Urothelium cell line (cell line): ENCODE data around the gene NTM.

Experiments
- DNase-seq: peaks from one replicate; pipeline ENCODE4 v3.0.0; 2011; ENCODE audit warnings: low spot score, mixed read lengths
- FAIRE-seq: peaks from 2 replicates; lab custom pipeline; 2011; peaks lifted over from hg19 to GRCh38; lab: Jason Lieb, UNC

NTM gene

DNA sequence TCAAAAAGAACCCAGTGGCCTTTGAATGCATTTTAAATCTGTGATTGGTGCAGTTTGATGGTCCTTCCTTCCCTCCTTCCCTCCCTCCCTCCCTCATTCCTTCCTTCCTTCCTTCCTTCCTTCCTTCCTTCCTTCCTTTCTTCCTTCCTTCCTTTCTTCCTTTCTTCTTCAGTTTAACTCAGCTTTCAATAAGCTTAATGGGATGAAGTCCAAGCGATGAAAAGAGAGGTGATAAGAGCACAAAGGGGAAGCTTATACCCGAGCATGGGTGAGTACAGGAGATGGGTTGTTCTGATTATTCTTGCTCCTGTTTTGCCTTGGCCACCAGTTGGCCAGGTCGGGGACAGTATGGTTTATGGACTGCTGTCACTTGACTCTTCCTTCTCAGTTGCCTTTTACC lies 605.6 kb downstream of the NTM start:
- FAIRE-seq: no peak
- no peak for DNase-seq

GRCh38 chr11:131977231-131977630 lies 606.8 kb downstream of the NTM start:
- DNase-seq: peak; percentile 16
- FAIRE-seq: no peak

DNA sequence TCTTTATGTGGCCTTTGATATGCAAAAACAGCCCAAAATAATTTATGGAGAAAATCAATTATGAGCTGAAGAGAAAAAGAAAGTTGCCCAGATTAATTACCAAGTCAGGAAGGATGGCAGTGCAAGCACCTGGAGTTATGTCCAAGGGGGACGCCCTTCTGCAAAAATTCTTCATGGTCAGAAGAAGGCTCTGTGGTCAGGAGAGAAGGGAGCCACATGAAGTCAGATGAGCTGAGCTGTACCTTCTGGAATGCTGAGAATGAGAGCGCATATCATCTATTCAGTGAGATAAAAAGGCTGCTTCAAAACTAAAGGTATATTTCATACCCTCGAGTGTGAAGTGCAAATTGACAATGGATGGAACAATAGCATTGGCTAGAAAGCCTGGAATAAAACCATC lies 607.4 kb downstream of the NTM start:
- FAIRE-seq (no peak), DNase-seq (peak; percentile 78)

- no peak for FAIRE-seq
These were observed 607.9 kb downstream of the NTM start for GRCh38 chr11:131978351-131978750.

DNA sequence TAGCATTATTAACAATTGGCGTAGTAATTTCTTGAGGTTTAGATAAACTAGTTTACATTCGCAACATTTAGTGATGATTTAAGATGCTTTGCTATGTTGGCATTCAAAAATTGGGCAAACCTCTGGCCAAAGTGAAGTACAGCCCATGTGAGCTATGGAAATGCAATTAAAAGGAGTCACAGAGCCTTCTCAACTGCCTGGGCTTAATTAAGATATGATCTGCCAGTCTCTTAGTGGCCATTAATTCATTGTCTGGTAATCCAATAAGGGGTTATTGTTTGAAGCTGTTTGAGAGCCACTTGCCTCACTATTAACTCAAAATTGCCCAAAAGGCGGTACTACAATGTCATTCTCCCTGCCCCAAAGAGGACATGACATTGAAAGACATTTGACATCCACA lies 608.9 kb downstream of the NTM start:
- FAIRE-seq (no peak), DNase-seq (no peak)

More at GRCh38 chr11:131978351-131978750, 607.9 kb downstream of the NTM start:
- DNase-seq: peak; percentile 25

DNA sequence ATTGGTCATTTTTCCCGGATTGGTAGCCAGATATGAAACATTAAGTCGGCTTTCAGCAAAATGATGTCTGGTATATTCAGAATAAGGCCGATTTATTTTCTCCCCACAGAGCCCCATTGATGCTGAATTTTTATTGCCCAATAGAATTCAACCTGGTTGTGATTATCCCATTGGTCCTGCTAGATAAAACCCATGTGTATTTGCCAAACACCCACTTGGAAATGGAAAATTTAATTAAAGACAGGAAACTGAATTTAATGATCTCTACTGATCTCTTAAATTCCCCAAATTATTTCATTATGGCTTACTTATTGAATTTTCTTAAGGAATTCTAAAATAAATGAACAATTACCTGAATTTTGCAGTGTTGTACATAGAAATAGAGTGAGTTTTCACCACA lies 609.8 kb downstream of the NTM start:
- DNase-seq: no peak
- no peak for FAIRE-seq

DNA sequence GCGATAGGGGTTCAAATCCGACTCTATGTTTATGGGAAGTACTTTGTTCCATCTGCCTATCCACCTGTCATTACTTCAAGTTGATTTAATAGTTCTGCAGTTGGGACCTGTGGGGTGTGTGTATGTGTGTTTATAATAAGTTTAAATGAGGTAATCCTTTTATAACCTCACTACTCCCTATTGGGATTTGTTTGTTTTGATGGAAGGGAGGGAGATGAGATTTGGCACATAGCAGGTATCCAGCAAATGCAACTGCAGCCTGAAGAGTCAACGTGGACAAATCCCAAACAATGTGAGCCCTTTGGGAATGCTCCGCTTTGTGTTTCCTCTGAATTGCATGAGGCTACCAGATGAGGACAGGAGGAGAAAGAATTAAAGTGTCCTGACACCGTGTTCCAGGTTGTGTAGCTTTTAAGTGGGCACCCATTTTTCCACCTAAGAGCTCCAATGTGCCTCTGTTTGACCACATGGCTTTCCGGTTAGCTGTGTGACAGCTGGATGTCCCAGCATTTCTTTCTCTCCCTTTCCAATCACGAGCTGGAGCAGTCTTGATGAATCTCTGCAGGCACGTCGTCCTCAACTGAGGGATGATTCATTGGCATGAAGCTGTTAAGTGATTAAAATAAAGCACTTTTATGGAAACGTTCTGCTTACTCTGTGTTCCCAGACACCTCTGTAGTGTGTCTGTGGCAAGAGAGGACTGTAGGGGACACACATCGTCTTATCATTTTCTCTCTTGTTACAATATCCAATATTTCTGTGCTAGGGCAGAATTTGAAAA lies 610.7 kb downstream of the NTM start:
- no peak for DNase-seq
- no peak for FAIRE-seq

GRCh38 chr11:131982154-131982553 lies 611.7 kb downstream of the NTM start:
- FAIRE-seq (no peak), DNase-seq (no peak)

GRCh38 chr11:131985846-131986301 lies 615.5 kb downstream of the NTM start:
- DNase-seq (no peak), FAIRE-seq (no peak)

GRCh38 chr11:131987703-131988102 lies 617.3 kb downstream of the NTM start:
- no peak for DNase-seq
- no peak for FAIRE-seq

- no peak for DNase-seq
- FAIRE-seq: no peak
These were observed 621.2 kb downstream of the NTM start for GRCh38 chr11:131991606-131992005.

DNA sequence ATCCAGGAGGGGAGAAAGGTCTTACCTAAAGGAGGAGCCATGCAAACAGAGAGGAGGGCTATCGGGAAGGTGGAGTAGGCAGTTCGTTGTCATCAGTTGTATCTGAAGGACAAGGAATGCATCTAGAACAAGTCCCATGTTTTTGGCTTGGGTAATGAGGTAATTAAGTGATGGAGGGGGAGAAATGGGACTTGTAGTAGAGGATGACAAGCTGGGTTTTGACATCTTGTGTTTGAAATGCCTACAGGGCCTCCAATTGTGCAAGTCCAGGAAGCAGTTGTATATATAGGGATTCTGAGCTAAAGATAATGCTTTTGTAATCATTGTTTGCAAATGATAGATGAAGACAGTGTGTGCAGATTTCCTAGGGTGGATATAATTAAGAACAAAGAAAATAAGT lies 622.8 kb downstream of the NTM start:
- FAIRE-seq: no peak
- no peak for DNase-seq

- DNase-seq (no peak), FAIRE-seq (no peak)
These were observed 627.6 kb downstream of the NTM start for GRCh38 chr11:131998020-131998419.

DNA sequence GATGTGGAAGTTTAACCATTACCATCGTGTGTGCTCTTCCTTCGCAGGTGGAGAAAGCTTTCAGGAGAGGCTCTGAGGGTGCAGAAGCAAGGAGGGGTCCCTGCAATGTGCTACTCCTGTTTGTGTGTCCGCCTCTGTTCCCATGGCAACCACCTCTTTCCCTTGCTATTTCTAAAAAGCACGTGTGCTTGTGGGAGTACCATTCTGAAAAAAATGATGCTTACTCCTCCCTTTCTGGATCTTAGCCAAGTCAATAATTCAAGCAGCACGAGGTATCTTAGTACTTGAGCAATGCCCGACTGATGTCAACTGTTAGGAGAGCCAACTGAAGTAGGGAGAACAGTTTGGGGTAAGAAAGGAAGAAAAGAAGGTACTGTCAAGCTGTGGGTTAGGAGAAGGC lies 628.7 kb downstream of the NTM start:
- FAIRE-seq (no peak), DNase-seq (no peak)

DNA sequence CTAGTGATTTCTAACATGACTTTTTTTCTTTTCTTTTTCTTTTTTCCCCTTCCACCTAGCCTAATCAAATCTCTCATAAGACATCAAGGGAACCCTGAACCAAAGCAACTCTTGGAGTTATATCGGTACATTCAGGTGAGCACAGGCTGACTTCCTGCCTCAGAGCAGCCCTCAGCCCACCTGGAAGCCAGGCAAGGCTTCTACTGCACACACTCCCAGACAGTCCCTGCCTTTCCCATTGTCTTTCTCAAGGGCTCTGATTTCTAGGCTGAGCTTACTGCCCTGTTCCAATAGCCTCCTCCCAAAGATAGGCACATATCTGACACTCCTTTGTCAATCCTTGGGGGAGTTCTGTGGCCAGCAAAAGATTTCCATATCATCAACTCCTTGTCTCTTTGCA lies 629.5 kb downstream of the NTM start:
- no peak for FAIRE-seq
- no peak for DNase-seq

DNA sequence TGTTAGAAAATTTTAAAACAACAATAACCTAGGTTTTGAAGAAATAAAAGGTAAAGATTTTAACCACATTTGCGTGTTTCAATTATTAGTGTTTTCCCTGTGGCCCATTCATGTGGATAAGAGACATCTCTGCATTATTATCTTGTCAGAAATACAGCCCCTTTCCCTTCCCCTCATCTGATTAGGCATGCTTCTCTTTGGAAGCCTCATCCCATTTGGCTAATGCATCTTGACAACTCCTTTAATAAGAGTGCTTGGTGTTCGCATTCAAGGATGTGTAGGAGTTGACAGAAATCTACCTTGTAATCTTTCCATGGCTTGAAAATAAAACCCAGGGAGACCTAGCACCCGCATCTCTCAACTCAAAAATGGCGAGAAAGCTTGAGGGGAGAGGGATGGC lies 635.5 kb downstream of the NTM start:
- FAIRE-seq: no peak
- no peak for DNase-seq

DNA sequence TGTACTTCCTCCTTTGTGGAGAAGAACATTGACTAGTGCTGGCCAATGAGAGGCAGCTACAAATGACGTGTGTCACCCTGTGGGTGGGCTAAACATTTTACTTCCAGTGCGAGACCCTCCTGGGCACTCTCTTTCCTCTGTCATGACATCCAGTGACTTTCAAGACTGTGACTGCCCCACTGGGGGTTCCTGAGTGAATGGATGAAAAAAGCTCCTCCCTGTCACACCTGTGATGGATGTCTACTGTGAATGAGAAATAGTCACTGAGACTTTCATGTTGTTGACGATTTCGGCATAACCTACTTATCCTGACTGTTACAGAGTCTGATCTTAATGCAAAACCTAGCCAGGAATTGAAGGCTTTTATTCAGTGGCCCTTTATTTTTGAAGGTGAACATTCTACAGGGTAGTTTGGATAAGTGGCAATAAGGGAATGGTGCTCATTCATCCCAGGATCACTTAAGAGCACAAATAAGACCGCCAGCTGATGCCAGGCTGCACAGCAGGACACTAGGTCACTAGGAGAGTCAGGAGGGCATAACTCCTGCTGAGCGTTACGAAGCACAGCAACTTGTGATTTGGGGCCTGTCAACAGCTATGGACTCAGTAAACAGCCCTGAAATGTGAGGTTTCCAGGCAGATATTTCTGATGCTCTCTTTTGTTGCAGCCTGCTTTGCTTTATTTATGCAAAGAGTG lies 636.6 kb downstream of the NTM start:
- FAIRE-seq: no peak
- DNase-seq: no peak

DNA sequence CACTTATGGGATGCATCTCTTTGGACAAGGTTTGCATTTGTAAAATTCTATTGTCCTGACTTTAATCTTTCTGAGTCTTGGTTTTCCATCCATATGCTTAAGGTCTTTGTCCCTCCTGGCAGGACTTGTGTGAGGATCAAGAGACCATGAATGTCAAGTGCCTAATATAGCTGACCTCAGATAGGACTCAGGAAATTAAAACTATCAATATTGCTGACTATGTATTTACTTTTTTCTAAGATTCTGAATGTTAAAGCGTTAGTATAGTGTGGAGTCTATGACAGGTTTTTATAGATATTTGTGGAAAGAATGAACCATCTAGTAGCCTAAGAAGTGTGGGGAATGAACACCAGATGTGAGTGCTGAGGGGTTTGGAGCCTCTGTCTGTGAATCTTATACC lies 637.8 kb downstream of the NTM start:
- DNase-seq (no peak), FAIRE-seq (no peak)

DNA sequence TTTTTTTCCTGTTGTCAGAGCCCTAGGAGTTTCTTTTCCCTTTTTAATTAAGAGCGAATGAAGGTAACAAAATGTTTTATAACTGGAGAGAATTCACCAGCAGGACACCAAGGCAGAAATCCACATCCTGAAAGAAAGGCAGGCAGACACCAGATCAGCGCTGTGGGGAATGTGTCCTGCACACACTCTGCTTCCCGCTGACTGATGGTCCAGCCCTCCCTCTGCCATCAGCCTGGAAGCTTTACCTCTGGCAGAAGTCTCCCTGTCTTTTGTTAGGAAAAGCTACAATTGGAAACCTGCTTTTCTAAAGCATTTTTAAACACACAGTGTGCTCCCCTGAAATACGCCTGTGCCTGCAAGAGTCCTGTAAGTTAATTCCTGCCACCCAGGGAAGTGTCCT lies 638.5 kb downstream of the NTM start:
- FAIRE-seq (no peak), DNase-seq (no peak)

DNA sequence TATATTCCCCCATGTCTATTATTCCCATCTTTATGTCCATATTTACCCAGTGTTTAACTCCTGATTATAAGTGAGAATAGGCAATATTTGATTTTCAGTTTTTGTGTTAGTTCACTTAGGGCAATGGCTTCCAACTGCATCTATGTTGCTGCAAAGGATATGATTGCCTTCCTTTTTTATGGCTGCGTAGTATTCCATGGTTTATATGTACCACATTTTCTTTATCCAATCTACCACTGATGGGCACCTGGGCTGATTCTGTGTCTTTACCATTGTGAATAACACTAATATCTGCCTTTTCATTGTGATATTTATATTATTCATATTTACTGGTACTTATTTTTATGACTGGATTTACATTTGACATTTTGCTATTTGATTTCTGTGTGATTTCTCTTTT lies 649.6 kb downstream of the NTM start:
- DNase-seq (no peak), FAIRE-seq (no peak)

- FAIRE-seq (no peak), DNase-seq (no peak)
These were observed 651.9 kb downstream of the NTM start for GRCh38 chr11:132022285-132022684.

DNA sequence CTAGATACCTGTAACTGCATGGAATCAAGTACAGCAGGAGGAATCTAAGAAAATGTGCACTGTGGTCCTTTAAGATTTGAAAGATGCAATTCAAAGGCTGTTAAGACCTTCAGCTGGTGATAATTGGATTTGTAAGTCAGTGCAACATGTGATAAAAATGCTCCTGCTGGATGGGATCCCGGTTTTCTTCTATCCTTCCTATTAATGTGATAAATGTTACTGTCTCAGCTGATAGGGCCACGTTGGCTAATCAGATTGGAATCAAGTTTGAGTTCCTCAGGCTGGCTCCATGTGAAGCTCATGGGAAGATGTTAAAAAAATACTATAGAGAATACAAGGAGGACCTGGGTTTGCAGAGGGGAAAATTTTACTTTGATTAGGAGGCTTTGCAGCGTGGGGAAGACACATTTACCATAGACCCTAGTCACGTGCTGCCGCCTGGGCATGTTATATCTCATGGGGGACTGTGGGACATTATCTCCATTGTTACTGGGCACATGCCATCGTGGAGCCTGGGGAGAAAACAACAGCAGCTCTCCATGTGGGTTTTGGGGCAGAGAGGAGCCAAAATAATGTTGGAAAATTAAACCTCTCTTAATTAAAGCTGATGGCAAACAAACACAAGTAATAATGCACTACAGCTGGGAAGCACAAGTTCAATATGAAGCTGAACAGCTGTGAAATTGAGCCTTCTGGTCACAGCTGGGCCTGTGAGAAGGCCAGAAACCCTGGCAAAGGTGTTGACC lies 652.5 kb downstream of the NTM start:
- no peak for DNase-seq

More for the DNA sequence above, 652.5 kb downstream of the NTM start:
- FAIRE-seq: no peak
